ENCODE results near the gene RANBP9. TPM values are rescaled to one million over a fixed set of nuclear protein-coding genes. Genes with fewer than 3 reads are reported as not detected.

The RANBP9 gene
- 10 to 100 TPM; 14.3 to 26.7 TPM for total RNA-seq

GRCh38 chr6:13711733-13712598 lies at the start of gene RANBP9:
TSS of gene RANBP9 (minus strand) at chr6:13711835. CDS start at chr6:13711505, 330 bp downstream.
- TF ChIP-seq POLR2A (IDR thresholded peaks at IDR 0.05), result peak; percentile 70 to 82 (median 78)
- TF ChIP-seq, protein P1, sequence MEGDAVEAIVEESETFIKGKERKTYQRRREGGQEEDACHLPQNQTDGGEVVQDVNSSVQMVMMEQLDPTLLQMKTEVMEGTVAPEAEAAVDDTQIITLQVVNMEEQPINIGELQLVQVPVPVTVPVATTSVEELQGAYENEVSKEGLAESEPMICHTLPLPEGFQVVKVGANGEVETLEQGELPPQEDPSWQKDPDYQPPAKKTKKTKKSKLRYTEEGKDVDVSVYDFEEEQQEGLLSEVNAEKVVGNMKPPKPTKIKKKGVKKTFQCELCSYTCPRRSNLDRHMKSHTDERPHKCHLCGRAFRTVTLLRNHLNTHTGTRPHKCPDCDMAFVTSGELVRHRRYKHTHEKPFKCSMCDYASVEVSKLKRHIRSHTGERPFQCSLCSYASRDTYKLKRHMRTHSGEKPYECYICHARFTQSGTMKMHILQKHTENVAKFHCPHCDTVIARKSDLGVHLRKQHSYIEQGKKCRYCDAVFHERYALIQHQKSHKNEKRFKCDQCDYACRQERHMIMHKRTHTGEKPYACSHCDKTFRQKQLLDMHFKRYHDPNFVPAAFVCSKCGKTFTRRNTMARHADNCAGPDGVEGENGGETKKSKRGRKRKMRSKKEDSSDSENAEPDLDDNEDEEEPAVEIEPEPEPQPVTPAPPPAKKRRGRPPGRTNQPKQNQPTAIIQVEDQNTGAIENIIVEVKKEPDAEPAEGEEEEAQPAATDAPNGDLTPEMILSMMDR (IDR thresholded peaks at IDR 0.05), result peak in 1 of 7 experiments; percentile 21
- intact Hi-C loops (cut with DNase I), result loop anchor here (10.0 kb wide), 1 partner anchor 97 kb away; the partner anchor contains the start of gene NOL7
- 0% methylated on average over 26 to 68 of the region's 102 CpGs for WGBS, 2 donors

GRCh38 chr6:13760307-13761304 lies 49.0 kb upstream of the RANBP9 start:
- TF ChIP-seq POLR2A (IDR thresholded peaks at IDR 0.05), result no peak
- TF ChIP-seq, protein P1 (IDR thresholded peaks at IDR 0.05), result no peak
- Histone ChIP-seq H3K9me3 (no peaks in the 10 kb centered on the region), H3K4me3 (no peak overlapping the region), H3K27me3 (no peaks in the 10 kb centered on the region), H3K36me3 (replicated peaks in 1 of 2; ENCODE audit: insufficient read depth in 1 of 2, low read depth in 2 of 2) (no peaks in the 10 kb centered on the region), H3K4me1 (no peaks in the 10 kb centered on the region), H3K27ac (no peak overlapping the region)
- WGBS, 2 donors, result 51 to 58% methylated on average over 11 of the region's 11 CpGs
- peak in 1 of 4 donors; percentile 34 for DNase-seq
- intact Hi-C loops (cut with DNase I), result no loop called here
- peak; percentile 48 for ATAC-seq

More at GRCh38 chr6:13711733-13712598, at the start of gene RANBP9:
- Histone ChIP-seq H3K9me3 (no peaks in the 10 kb centered on the region), H3K4me3 (peak within 1 kb of the TSS; percentile 55 to 78), H3K27me3 (no peaks in the 10 kb centered on the region), H3K36me3 (replicated peaks in 1 of 2; ENCODE audit: insufficient read depth in 1 of 2, low read depth in 2 of 2) (no peaks in the 10 kb centered on the region), H3K4me1 (peaks cover 18% of the 10 kb centered on the region), H3K27ac (peak within 1 kb of the TSS; percentile 85 to 95 (median 92))
- ATAC-seq (peak; percentile 91), DNase-seq (peak; percentile 85 to 92 (median 88))

- 86 to 89% methylated on average over 2 to 6 of the region's 6 CpGs for WGBS, 2 donors
Observed at GRCh38 chr6:13759025-13759424, 47.4 kb upstream of the RANBP9 start.

GRCh38 chr6:13754644-13755043 lies 43.0 kb upstream of the RANBP9 start:
- no peaks in the 10 kb centered on the region for H3K27me3 ChIP-seq
- WGBS, 2 donors, result 86 to 91% methylated on average over 2 of the region's 2 CpGs
- no peaks in the 10 kb centered on the region for H3K36me3 ChIP-seq (replicated peaks in 1 of 2; ENCODE audit: insufficient read depth in 1 of 2, low read depth in 2 of 2)
- DNase-seq, result no peak
- H3K4me1 ChIP-seq, result no peaks in the 10 kb centered on the region
- no peak overlapping the region for H3K27ac ChIP-seq
- no peaks in the 10 kb centered on the region for H3K9me3 ChIP-seq
- ATAC-seq, result no peak
- no peak overlapping the region for H3K4me3 ChIP-seq
- intact Hi-C loops (cut with DNase I), result no loop called here
- TF ChIP-seq, protein P1 (IDR thresholded peaks at IDR 0.05), result no peak
- no peak for TF ChIP-seq POLR2A (IDR thresholded peaks at IDR 0.05)

More at GRCh38 chr6:13759025-13759424, 47.4 kb upstream of the RANBP9 start:
- no peaks in the 10 kb centered on the region for H3K4me1 ChIP-seq
- H3K36me3 ChIP-seq (replicated peaks in 1 of 2; ENCODE audit: insufficient read depth in 1 of 2, low read depth in 2 of 2), result no peaks in the 10 kb centered on the region
- intact Hi-C loops (cut with DNase I), result no loop called here
- ATAC-seq (no peak), DNase-seq (no peak)
- H3K4me3 ChIP-seq, result no peak overlapping the region
- H3K27me3 ChIP-seq, result no peaks in the 10 kb centered on the region
- no peak overlapping the region for H3K27ac ChIP-seq
- TF ChIP-seq, protein P1 (IDR thresholded peaks at IDR 0.05), result no peak
- TF ChIP-seq POLR2A (IDR thresholded peaks at IDR 0.05), result no peak
- no peaks in the 10 kb centered on the region for H3K9me3 ChIP-seq

All from body of pancreas (tissue), 4 donors.